ENCODE measurements around the gene TPCN1.

TPCN1 gene

DNA sequence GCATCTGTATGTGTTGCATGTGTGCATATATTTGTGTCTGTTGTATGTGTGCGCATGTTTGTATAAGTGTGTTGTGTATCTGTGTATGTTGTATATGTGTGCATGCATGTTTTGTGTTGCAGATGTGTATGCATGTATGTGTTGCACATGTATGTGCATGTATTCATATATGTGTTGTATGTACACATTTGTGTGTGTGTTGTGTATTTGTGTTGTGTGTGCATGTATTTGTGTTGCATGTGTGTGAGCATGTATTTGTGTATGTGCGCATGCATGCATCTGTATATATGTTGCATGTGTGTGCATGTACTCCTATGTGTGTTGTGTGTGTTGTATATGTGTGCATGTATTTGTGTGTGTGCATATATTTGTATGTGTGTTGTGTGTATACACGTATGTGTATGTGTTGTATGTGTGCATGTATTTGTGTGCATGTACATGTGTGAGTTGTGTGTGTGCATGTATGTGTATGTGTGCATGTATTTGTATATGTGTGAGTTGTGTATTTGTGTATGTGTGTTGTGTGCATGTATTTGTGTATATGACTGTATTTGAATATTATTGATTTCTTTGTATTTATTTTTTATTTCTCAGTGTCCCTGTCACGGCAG is 96.9 kb downstream of the TPCN1 start:
- DNase-seq = no peak

DNA sequence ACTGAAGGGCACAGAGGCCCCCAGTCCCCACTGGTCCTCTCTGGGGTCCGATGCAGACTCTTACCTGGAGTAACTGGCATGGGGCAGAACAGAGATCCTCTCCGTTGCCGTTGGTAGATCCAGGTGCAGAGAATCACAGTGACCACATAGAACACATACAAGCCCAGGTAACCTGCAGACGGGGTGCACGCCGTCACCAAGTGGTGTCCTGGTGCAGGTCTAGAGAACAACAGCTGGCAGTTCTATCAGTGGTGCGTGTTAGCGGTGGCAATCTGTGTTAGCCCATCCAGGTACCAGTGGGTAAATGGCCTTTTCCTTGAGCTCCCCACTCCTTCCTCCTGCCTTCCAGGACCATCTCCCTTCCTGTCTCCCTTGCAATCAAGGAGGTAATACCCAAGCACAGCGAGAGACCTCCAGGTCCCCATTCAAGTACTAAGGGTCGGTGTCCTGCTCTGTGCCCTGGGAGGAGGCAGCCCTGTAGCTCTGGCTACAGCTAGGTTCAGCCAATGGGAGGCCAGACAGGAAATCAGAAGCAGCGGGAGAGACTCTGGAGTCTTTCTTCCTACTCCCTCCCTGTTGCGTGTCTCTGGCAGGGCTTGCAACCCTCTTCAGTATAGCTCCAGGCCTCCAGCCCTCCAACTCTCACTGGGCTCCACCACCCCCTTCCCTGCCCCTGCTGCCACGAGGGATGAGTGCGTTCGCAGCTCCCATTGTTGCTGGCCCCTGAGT is 97.8 kb downstream of the TPCN1 start:
- DNase-seq = no peak

DNA sequence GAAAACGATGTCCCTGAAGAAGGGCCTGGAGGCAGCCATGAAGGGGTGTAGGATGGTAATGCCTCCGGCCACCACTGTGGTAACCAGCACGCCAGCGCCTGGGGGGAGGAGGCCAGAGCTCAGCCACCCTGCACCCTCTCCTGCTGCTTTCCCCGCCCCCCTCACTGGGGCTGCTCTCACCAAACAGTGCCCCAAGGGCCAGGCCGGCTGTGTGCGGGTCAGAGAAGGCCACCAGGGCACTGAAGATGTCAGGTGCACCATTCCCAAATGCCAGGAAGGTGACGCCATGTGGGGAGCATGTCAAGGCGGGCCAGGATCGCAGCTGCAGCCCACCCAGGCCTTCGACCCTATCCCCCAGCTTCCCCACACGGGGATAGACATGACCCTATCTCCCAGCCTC is 99.1 kb downstream of the TPCN1 start:
- no peak for DNase-seq

DNA sequence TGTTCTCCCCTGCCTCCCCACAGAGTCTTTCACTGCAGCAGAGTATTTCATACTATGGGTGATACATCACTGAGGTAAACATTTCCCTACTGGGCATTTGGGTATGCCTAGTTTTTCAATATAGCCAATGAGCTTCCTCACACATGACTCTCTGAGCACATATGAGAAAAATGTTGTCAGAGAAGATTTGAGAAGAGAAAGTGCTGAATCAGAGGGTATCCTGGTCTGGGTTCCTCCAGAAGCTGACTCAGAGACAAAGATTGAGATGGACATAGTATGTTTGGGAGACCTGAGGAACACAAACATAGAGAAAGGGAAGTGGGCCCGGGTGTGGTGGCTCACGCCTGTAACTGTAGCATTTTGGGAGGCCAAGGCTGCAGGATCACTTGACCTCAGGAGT is 101.1 kb downstream of the TPCN1 start:
- no peak for DNase-seq

DNA sequence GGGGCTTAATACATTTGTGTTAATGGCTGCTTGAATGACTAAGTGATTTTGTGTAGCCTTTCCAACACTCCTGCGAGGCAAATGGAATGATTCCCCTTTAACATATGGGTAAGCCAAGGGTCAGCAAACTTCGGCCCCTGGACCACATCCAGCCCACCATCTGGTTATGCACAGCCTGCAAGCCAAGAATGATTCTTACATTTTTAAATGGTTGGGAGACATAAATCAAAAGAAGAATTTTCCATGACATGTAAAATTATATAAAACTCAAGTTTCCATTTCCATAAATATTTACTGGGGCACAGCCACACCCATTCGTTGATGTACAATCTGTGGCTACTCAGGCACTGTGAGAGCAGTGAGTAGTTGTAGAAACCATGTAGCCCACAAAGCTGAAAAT is 104.7 kb downstream of the TPCN1 start:
- no peak for DNase-seq

DNA sequence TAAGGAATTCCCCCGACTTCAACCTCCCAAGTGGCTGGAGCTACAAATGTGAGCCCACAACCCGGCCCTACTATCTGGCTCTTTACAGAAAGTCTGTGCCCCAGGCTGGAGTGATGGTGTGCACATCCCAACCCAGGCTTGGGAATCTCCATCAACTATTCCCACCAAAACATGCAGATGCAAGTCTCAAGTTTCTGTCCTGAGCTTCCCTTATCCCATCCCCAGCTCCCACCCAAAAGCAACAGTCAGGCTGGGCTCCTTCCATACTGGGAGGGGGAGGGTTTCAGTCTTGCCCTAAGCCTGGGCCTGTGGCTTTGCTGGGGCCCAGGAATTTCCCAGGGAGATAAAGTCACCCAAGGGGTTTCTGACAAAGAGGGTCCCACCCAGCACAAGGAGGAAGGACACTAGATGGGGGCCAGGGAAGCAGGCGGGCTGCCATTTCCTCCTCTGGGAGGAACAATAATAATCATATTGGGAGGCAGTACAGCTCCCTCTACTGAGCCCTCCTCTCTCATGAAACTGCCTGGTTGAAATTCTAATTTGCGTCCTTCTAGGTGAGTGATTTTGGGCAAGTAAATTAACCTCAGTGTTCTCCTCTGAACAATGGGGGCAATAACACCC is 105.6 kb downstream of the TPCN1 start:
- no peak for DNase-seq

DNA sequence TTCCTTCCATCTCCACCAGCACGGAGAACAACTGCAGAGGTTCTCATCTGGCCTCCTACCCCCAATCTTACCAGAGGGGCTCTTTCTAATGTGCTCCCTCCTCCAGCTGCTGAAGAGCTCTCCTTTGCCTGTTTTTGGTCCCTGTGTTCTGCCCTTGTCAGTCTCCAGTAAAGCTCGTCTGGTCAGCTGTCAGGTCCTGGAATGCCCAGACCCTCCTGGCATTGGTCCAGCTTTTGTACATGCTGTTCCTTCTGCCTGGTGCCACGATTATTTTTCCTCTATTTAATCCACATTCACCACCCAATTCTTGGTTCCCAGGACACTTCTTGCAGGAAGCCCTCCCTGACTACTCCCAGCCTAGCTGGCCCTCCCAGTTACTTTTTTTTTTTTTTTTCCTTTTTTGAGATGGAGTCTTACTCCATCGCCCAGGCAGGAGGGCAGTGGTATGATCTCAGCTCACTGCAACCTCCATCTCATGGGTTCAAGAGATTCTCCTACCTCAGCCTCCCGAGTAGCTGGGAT is 107.2 kb downstream of the TPCN1 start:
- DNase-seq = no peak

DNA sequence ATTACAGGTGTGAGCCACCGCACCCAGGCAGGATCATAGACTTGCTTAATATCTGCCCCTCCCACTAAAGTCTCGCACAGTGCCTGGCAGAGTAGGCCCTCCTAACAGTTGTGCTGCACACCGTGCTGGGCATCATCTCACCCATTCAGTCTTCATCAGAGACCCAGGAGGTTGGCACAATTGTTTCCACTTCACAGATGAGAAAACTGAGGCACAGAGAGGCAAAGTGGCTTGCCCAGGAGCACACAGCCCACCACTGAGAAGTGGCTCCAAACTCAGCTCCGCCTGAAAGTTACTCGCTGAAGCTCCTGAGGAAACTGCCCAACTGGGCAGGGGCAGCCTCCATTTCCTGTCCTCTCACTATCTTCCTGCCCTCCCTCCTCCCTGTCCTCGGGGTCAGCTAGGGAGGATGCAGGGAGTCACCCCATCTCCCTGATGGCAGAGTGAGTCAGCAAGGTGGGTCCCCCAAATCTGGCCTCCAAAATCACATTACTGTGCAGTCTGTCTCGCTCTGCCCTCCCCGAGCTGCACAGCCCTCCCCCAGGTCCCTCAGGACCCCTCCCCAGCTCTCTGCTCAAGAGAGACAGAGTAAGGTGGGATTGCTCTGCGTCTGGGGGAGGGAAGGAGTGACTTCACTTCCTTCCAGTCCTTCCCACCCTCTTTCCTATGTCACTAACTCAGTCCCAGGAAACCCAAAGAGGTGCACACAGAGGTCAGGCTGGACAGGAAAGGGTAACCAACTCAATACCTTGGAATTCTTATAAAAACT is 107.9 kb downstream of the TPCN1 start:
- DNase-seq = no peak

DNA sequence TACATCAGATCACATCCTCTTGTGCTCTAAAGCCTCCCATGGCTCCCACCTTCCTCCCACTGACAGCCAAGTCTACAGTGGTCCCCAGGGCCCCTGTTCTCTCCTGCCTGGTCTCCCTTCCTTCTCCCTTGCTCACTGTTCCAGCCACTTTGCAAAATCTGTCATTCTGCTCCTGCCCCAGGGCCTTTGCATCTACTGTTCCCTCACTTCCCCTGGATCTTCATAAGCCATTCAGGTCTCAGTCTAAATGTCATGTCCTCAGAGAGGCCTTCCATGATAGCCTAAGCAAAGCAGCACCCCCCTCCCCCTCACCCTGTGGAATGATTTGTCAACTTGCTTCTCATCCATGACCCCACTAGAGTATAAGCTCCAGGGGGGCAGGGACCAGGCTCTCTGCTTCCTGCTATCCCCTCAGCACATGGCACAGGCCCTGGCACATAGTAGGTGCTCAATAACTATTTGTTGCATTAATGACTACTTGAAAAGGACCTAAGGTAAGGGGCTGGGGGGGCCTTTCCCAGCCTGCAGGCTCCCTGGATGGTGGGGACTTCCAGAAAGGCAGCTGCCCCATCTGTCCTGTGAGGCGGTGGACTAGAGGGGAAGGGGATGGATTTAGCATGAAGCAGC is 108.6 kb downstream of the TPCN1 start:
- no peak for DNase-seq

DNA sequence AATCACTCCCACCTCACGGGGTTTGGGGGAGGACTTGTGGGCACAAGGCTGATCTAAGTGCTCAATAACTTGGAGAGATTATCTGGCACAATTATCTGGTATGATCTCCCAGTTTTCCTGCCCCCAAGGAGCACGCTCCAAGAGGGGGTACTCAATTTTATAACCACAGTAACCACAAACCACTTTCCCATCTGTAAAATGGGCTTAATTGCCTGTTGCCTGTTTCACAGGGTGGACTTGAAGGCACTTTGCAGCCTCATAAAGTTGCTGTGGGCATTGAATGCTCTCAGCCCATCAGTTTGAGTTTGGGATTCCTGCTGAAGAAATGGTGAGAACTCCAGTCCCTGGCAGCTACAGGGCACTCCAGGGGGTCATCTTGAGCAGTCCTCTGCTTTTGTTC is 109.2 kb downstream of the TPCN1 start:
- DNase-seq = no peak

DNA sequence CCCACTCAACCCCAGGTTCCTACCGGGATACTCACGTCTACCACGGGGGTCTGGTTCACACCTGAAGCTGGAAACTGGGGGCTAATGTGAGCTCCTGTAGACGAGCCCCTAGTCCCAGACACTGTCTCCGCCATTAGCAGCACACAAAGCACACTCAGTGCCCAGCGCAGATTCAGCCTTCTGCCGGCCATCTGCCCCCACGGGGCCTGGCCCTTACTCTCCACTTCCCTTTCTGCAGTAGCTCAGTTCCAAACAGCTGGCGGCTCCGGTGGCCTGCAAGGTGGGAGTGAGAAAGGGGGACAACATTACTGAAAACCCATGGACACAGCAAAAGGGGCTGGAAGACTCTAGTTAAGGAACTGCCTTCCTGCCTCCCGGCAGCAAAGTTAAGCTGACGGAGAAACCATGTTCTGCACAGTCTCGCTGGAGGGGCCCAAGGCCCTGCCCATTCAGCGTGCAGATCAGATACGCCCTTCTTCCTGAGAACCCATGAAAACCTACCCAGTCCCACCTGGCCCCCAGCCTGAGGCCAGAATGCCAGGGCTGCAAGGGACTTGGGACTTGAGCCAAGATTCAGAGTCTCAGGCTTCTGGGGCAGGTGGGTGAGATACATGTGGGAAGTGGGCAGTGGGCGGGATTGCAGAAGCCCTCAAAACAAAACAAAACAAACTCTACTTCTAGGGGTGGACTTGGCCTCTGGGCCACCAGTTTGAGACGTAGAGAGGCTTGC is 111.6 kb downstream of the TPCN1 start:
- no peak for DNase-seq

DNA sequence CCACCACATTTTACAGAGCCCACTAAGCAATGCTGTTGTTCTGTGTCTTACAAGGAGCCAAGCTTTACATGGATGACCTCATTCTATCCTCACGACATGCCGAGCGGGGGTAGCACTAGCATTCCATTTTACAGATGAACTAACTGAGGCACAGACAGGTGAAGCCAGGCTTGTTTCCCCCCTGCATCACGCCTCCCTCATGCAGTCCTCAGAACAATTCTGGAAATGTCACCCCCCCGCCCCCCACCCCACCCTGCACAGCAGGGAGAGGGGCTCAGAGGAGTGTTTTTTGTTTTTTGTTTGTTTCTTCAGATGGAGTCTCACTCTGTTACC is 112.1 kb downstream of the TPCN1 start:
- no peak for DNase-seq

DNA sequence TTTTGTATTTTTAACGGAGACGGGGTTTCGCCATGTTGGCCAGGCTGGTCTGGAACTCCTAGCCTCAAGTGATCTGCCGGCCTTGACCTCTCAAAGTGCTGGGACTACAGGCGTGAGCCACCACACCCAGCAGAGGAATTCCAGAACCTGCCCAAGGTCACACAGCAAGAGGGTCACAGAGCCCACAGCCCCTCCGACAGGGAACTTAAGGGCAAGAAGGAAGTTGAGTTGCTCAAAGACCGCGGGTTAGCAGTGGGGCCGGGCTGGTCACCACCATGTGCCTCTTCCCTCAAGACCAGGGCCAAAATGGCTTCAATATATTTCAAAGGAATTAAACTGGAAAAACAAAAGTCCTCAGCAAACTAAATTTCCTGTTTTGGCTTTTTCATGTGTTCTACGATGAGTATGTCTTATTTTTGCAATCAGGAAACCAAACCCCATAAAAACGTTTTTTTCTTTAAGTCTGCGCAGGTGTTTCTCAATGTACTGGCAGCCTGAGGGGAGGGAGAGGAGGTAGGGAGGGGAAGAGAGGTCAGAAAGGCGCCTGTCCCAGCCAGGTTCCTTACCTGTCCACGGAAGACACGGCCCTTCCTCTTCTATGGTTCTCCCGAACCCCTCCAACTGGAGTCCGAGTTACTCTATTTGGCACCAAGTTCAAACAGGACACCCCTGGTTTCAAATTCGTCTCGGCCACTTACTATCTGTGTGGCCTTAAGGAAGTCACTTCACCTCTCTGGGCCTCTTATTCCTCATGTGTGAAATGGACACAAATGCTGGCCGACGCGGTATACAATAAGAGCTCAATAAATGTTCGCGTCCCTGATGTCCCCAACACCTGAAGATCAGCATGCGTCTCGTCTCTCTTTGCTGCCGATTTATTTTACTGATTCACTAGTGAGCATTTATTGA is 112.9 kb downstream of the TPCN1 start:
- peak; percentile 18 for DNase-seq

DNA sequence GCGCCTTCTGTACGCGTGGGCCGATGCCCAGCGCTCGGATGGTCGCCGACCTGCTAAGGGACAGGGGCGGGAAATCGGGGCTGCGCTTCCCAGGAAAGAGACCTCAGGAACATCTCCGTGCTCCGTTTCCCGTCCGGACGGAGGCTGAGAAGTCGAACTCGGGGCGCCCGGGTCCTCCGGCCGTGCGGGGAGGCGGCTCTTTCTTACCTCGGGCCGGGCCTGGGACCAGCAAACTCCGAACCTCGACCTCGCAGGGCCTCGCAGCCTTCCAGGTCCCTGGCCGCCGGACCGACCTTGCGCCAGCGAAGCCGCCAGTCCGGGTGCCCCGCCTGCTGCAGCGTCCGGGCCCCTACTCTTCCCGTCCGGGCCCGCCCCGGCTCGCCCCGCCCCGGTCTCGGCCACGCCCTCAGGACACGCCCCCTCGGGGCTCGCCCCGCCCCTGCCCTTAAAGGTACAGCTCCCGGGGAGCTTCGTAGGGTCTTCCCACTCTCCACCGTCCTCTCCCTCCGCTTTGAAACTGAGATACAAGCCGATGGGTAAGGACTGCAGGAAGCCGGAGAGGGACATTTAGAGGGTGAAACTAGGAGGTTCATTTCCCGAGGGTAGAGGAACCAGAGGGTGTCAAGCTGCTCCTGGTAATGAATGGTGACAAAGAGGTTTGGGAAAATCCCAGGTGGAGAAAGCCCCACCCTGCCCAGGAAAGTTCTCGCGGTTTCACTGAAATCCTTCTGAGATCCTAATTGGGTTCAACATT is 113.7 kb downstream of the TPCN1 start, which contains the start of gene SLC8B1:
Gene SLC8B1 (minus strand): TSS at position 324 of the 754 bp plus-strand sequence. CDS start 2,231 bp downstream, outside the sequence.
- peak; percentile 92 for DNase-seq

DNA sequence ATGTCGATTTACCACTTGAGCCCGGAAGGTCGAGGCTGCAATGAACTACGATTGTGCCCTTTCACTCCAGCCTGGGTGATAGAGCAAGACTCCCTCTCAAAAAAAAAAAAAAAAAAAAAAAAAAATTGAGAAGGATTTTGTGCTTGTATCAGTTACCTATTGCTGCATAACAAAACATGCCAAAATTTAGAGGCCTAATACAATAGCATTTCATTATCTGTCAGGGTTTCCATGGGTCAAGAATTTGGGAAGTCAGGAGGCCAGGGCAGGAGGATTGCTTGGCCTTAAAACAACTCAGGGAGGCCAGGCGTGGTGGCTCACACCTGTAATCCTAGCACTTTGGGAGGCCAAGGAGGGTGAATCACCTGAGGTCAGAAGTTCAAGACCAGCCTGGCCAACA is 118.3 kb downstream of the TPCN1 start:
- no peak for DNase-seq

DNA sequence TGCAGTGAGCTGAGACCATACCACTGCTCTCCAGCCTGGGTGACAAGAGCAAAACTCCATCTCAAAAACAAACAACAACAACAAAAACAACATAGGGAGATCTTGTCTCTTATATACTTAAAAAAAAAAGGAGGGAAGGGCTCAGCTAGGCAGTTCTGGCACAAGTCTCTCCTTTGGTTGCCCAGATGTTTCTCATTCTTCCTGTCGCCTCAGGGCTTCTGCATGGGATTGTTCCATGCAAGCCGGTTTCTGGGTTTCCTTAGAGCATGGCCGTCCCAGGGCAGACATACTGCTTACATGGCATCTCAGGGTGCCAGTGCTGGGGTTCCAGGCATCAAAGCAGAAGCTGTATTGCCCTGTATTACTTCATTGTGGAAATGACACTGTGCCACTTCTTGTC is 118.8 kb downstream of the TPCN1 start:
- DNase-seq = no peak

DNA sequence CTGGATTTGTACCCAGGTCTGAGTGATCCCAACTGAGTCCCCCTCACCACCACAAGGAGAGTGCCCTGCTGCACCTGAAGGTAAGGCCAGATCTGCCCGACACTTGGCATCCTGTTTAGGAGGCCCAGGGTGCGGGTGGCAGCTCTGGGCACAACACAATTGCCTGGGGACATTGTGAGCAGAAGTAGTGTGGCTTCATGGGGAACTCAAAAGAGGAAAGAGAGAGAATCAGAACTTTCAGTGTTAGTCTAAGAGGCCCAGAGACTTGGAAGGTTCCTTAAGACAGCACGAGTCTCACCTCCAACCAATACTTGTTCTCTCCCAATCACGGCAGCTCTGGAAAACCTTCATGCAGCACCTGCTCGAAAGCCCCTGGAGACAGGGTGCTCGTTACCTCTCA is 120.3 kb downstream of the TPCN1 start:
- no peak for DNase-seq

DNA sequence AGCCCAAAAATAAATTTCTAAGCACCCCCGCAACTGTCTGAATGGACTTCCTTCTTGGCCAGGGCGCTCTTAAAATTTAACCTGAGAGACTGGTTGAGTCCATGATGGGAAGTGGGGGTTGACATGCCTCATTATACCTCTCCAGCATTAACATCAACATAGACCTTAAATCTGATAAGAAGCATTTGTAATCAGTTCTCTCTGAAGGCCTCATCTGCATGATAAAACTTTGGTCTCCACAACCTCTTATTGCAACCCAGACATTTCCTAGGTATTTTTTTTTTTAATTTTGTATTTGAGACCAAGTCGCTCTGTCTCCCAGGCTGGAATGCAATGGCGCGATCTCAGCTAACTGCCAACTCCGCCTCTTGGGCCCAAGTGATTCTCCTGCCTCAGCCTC is 124.1 kb downstream of the TPCN1 start:
- DNase-seq = no peak

DNA sequence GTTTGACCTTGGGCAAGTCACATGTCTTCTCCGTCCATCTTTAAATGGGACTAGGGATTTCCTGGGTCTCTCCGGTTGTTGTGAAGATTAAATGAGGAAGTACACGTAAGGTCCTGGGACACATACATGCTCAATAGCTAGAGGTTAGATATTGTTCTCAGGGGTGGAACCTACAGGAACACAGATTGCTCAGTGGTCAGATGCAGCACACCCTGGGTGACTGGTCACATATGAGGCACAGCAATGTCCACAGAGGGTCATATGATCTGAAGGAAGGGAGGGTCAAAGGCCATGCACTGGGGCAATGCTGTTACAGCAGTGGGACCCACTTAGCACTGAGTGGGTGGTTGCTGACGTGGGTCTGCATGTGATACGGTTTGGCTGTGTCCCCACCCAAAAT is 125.1 kb downstream of the TPCN1 start:
- no peak for DNase-seq

DNA sequence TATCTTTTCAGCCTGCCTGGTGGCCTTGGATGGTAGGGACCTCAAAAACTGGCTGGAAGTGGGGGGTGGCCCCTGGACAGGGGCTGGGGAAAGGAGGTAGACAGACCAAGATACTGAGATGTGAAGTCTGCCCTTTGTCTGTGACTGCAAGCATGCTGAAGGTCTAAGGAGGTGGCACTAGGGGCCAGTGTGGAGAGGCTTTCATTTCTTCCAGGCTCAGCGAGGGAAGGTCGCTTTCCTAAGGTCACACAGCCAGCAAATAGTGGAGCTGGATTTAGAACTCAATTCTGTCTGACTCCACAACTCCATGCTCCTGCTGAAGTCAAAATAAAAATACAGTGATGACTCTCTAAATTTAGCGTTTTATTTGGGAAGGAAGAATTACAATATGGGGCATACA is 125.8 kb downstream of the TPCN1 start:
- no peak for DNase-seq

Measured in activated CD4-positive, alpha-beta T cell treated with anti-CD3 and anti-CD28 coated beads, Interleukin-10, Interleukin-2, amounts not matched to agents 100 ng/mL and 50 ng/mL, durations not matched to agents 16 hours and 8 hours (primary cell).